K562 (cell line): Measurements from ENCODE around the gene CARF. TPM values are rescaled to one million over a fixed set of nuclear protein-coding genes. Genes with fewer than 3 reads are reported as not detected.
A peak's percentile ranks its signal among the peaks of the same experiment; 100 is the strongest.

ENCODE experiments used
- ARID1B ChIP-seq: fragments of 450-650 bp; IDR thresholded peaks from 2 replicates; pipeline ENCODE4 v1.6.1; 2016; ENCODE audit warnings: antibody characterized with exemption, mild to moderate bottlenecking, inconsistent platforms
- ATF3 ChIP-seq, 2 experiments: fragments of 450-650 bp in 1 of 2; sonication (generic) in 1 of 2; formaldehyde crosslinking in 1 of 2; IDR thresholded peaks in 1 of 2; conservative IDR thresholded peaks in 1 of 2; 2 replicates each; pipeline versions ENCODE4 v1.6.1 to v1.8.1; 2016 to 2023; ENCODE audit warnings: mild to moderate bottlenecking in 2 of 2, moderate library complexity in 2 of 2, inconsistent platforms in 1 of 2, missing genetic modification reagents in 1 of 2
- BACH1 ChIP-seq: fragments of 200-800 bp; sonication (Bioruptor generic); IDR thresholded peaks from 2 replicates; pipeline ENCODE4 v1.6.1; 2016; ENCODE audit warnings: missing genetic modification characterization, missing compliant biosample characterization
- CBFA2T3 ChIP-seq: fragments of 450-650 bp; IDR thresholded peaks from 2 replicates; pipeline ENCODE4 v1.6.1; 2017
- CHD1 ChIP-seq: fragments of 200-600 bp; sonication (generic); IDR thresholded peaks from one replicate; pipeline ENCODE4 v1.6.1; 2012; ENCODE audit warnings: mild to moderate bottlenecking, moderate library complexity, low read length, inconsistent platforms
- FOSL1 ChIP-seq: fragments of 200-800 bp; sonication (Bioruptor generic); conservative IDR thresholded peaks from 2 replicates; pipeline ENCODE4 v1.6.1; 2016; ENCODE audit warnings: missing genetic modification characterization, missing compliant biosample characterization
- FOXM1 ChIP-seq, 2 experiments: fragments of 450-650 bp in 1 of 2; sonication (generic) in 1 of 2; formaldehyde crosslinking in 1 of 2; IDR thresholded peaks; 2 replicates each; pipeline versions ENCODE4 v1.6.1 to v1.9.0; 2017 to 2022; ENCODE audit warnings: low read depth in 2 of 2, mild to moderate bottlenecking in 2 of 2, missing genetic modification reagents in 1 of 2, moderate library complexity in 1 of 2
- HDAC1 ChIP-seq, 2 experiments: fragments of 450-650 bp; IDR thresholded peaks; 2 replicates each; pipeline ENCODE4 v1.6.1; 2016 to 2017; ENCODE audit warnings: inconsistent platforms in 1 of 2, mild to moderate bottlenecking in 1 of 2, moderate library complexity in 1 of 2
- LEF1 ChIP-seq: fragments of 450-650 bp; IDR thresholded peaks from 2 replicates; pipeline ENCODE4 v1.6.1; 2016; ENCODE audit warnings: mild to moderate bottlenecking
- MAFF ChIP-seq: IDR thresholded peaks from 2 replicates; pipeline ENCODE4 v1.6.1; 2012; ENCODE audit warnings: low read length, improper control_type of control experiment
- MAFG ChIP-seq: fragments of 450-650 bp; conservative IDR thresholded peaks from 2 replicates; pipeline ENCODE4 v1.6.1; 2016; ENCODE audit warnings: missing genetic modification characterization, missing compliant biosample characterization
- MEF2D ChIP-seq: conservative IDR thresholded peaks from 2 replicates; pipeline ENCODE4 v1.6.1; 2016; ENCODE audit warnings: low read depth, missing genetic modification characterization, missing compliant biosample characterization
- NBN ChIP-seq: fragments of 450-650 bp; IDR thresholded peaks from 2 replicates; pipeline ENCODE4 v1.6.1; 2016; ENCODE audit warnings: low read depth, mild to moderate bottlenecking
- NR4A1 ChIP-seq, 2 experiments: fragments of 250-450 bp in 1 of 2; fragments of 450-650 bp in 1 of 2; sonication (Bioruptor Pico) in 1 of 2; IDR thresholded peaks; 2 replicates each; pipeline versions ENCODE4 v1.4.0 to v1.6.1; 2016 to 2020; ENCODE audit warnings: mild to moderate bottlenecking in 2 of 2, missing compliant biosample characterization in 1 of 2, missing genetic modification characterization in 1 of 2, moderate library complexity in 1 of 2
- PHB ChIP-seq: fragments of 250-450 bp; sonication (Bioruptor Pico); IDR thresholded peaks from 2 replicates; pipeline ENCODE4 v1.5.0; 2021
- POLR2AphosphoS5 ChIP-seq: IDR thresholded peaks from 2 replicates; pipeline ENCODE4 v1.6.1; 2011; ENCODE audit warnings: mild to moderate bottlenecking, low read depth, low read length, moderate library complexity; ENCODE audit not compliant: control insufficient read depth, insufficient read depth
- SMAD3 ChIP-seq: fragments of 450-650 bp; formaldehyde crosslinking; conservative IDR thresholded peaks from 2 replicates; pipeline ENCODE4 v1.4.0; 2020; ENCODE audit warnings: mild to moderate bottlenecking
- SMARCA4 ChIP-seq: fragments of 450-650 bp; IDR thresholded peaks from 2 replicates; pipeline ENCODE4 v1.6.1; 2016
- SMARCC2 ChIP-seq: fragments of 450-650 bp; IDR thresholded peaks from 2 replicates; pipeline ENCODE4 v1.6.1; 2017; ENCODE audit warnings: antibody characterized with exemption, moderate library complexity, mild to moderate bottlenecking, low read depth
- SMARCE1 ChIP-seq: fragments of 450-650 bp; IDR thresholded peaks from 2 replicates; pipeline ENCODE4 v1.7.1; 2016; ENCODE audit warnings: mild to moderate bottlenecking
- SMC3 ChIP-seq: conservative IDR thresholded peaks from 2 replicates; pipeline ENCODE4 v1.6.1; 2011; ENCODE audit warnings: low read depth, low read length, improper control_type of control experiment; ENCODE audit not compliant: insufficient read depth
- TAF1 ChIP-seq: IDR thresholded peaks from 2 replicates; pipeline ENCODE4 v1.6.1; 2011; ENCODE audit warnings: mild to moderate bottlenecking, low read length, moderate library complexity; ENCODE audit not compliant: insufficient read depth, control insufficient read depth, severe bottlenecking; ENCODE audit errors: extremely low read depth
- TEAD1 ChIP-seq, 2 experiments: fragments of 450-650 bp in 1 of 2; sonication (generic) in 1 of 2; formaldehyde crosslinking; IDR thresholded peaks; 2 replicates each; pipeline versions ENCODE4 v1.4.0 to v1.8.0; 2020 to 2022; ENCODE audit warnings: mild to moderate bottlenecking in 2 of 2, missing genetic modification reagents in 1 of 2
- VEZF1 ChIP-seq: fragments of 200-800 bp; sonication (Bioruptor generic); IDR thresholded peaks from 2 replicates; pipeline ENCODE4 v1.6.1; 2017; ENCODE audit warnings: missing genetic modification characterization, missing compliant biosample characterization
- ZBTB7A ChIP-seq: IDR thresholded peaks from 2 replicates; pipeline ENCODE4 v1.6.1; 2011; ENCODE audit warnings: low read depth, mild to moderate bottlenecking, low read length, moderate library complexity, borderline replicate concordance; ENCODE audit not compliant: control insufficient read depth
- ZNF583 ChIP-seq: fragments of 250-450 bp; sonication (Bioruptor Pico); IDR thresholded peaks from 2 replicates; pipeline ENCODE4 v1.4.0; 2020
- ZNF785 ChIP-seq: fragments of 250-450 bp; sonication (Bioruptor Pico); IDR thresholded peaks from 2 replicates; pipeline ENCODE4 v1.4.0; 2020; ENCODE audit warnings: mild to moderate bottlenecking
- polyA plus RNA-seq, 8 experiments: library from polyadenylated mRNA; depleted of rRNA in 4 of 8; stranded (reverse) in 5 of 8; unstranded in 3 of 8; fragments of >200 nt; fragmentation: Nextera tagmentation in 2 of 8; fragmentation: Illumina TruSeq in 1 of 8; extraction: Ambion mirVana in 2 of 8; extraction: Trizol in 1 of 8; gene quantifications; 2 replicates each; pipeline versions ENCODE4 v1.2.1 to v1.2.3, GENCODE V29; 2011 to 2014; ENCODE audit warnings: inconsistent platforms in 1 of 8, missing spikeins in 1 of 8
- total RNA-seq, 7 experiments: library from RNA; depleted of rRNA in 6 of 7; stranded (reverse); fragments of >200 nt in 6 of 7; fragmentation: Illumina TruSeq in 2 of 7; extraction: Trizol in 2 of 7; gene quantifications; 2 replicates each; pipeline versions ENCODE4 v1.2.1 to v1.2.3, GENCODE V29; 2011 to 2021; ENCODE audit warnings: low replicate concordance in 1 of 7

CARF gene
- total and polyA plus RNA-seq, 9 of the 15 experiments (the other 6 are each of a cell fraction or from before 2014, with no cell fraction given): 0.31 to 4.2 (median 1.2) TPM

GRCh38 chr2:202965810-202966460 lies 53.9 kb downstream of the CARF start (continued):
- TF ChIP-seq VEZF1 (CRISPR knock-in tag): peak; percentile 39
- TF ChIP-seq HDAC1 (IDR thresholded peaks at IDR 0.05): peak in 1 of 2 experiments; percentile 80; a peak in 1 of 4 replicates
- TF ChIP-seq NR4A1 (CRISPR knock-in tag; IDR thresholded peaks at IDR 0.05): no peak
- peak; percentile 44; the same call in 1 of the 2 replicates for TF ChIP-seq NR4A1 (tag; IDR thresholded peaks at IDR 0.05)
- TF ChIP-seq SMARCC2: peak; percentile 56; the same call in 1 of the 2 replicates
- TF ChIP-seq ZBTB7A: peak; percentile 78
- TF ChIP-seq SMARCA4: peak; percentile 83
- peak; percentile 51; the same call in 1 of the 2 replicates for TF ChIP-seq MEF2D (tag)
- peak; percentile 99 for TF ChIP-seq BACH1 (tag)
- peak; percentile 79 for TF ChIP-seq ATF3 (IDR thresholded peaks at IDR 0.05)
- no peak for TF ChIP-seq ATF3 (CRISPR knock-in tag; conservative IDR thresholded peaks at IDR 0.05)
- TF ChIP-seq POLR2AphosphoS5: 0 out of 2 replicates have a peak, but pooled peaks have one; percentile 32
- TF ChIP-seq NBN: peak; percentile 63; the same call in 1 of the 2 replicates
- TF ChIP-seq LEF1: peak; percentile 47
- TF ChIP-seq MAFG (tag): peak; percentile 98
- peak; percentile 93 for TF ChIP-seq FOSL1 (tag)
- peak; percentile 54; the same call in 1 of the 2 replicates for TF ChIP-seq ZNF583 (CRISPR knock-in tag)
- 0 out of 2 replicates have a peak, but pooled peaks have one; percentile 23 for TF ChIP-seq SMAD3
- TF ChIP-seq TEAD1 (CRISPR knock-in tag; IDR thresholded peaks at IDR 0.05): peak in 1 of 2 experiments; percentile 51; a peak in 1 of 4 replicates
- TF ChIP-seq SMARCE1: peak; percentile 78
- TF ChIP-seq CBFA2T3: peak; percentile 28; the same call in 1 of the 2 replicates
- no peak for TF ChIP-seq ZNF785 (CRISPR knock-in tag)
- TF ChIP-seq CHD1: no peak
- TF ChIP-seq FOXM1 (IDR thresholded peaks at IDR 0.05; ENCODE audit: low read depth): peak; percentile 71
- TF ChIP-seq FOXM1 (CRISPR knock-in tag; IDR thresholded peaks at IDR 0.05; ENCODE audit: low read depth): no peak
- no peak for TF ChIP-seq SMC3
- TF ChIP-seq MAFF: peak; percentile 96
- peak; percentile 69 for TF ChIP-seq ARID1B
- TF ChIP-seq TAF1: peak; percentile 44
- TF ChIP-seq PHB (CRISPR knock-in tag): no peak
